CD14-positive monocyte (primary cell): ENCODE measurements around the gene STBD1. TPM values are rescaled to one million over a fixed set of nuclear protein-coding genes. Genes with fewer than 3 reads are reported as not detected.

Experiments used
- DNase-seq, 3 donors: peaks; one replicate each; pipeline ENCODE4 v3.0.0-alpha.2; 2011 to 2022
- H2AFZ ChIP-seq: 2 replicates; pipeline ENCODE4 v1.6.0; 2012; ENCODE audit warnings: mild to moderate bottlenecking, low read depth, low read length, inconsistent platforms; ENCODE audit not compliant: insufficient read depth, poor library complexity, severe bottlenecking
- H3K27ac ChIP-seq, 2 donors: 1 replicate in 1 of 2; 2 replicates in 1 of 2; pipeline ENCODE4 v1.5.1; 2012 to 2013; ENCODE audit warnings: low read length in 2 of 2, control low read depth in 1 of 2, inconsistent platforms in 1 of 2, low read depth in 1 of 2, mild to moderate bottlenecking in 1 of 2
- H3K27me3 ChIP-seq, 2 donors: one replicate each; pipeline versions ENCODE4 v1.6.0 to v1.6.1; 2011 to 2013; ENCODE audit warnings: low read length in 2 of 2; ENCODE audit not compliant: control insufficient read depth in 2 of 2, insufficient read depth in 2 of 2
- H3K36me3 ChIP-seq, 2 donors: replicated peaks in 1 of 2; 1 replicate in 1 of 2; 2 replicates in 1 of 2; pipeline versions ENCODE4 v1.5.1 to v1.6.1; 2012 to 2013; ENCODE audit warnings: low read length in 2 of 2, control low read depth in 1 of 2, inconsistent platforms in 1 of 2, mild to moderate bottlenecking in 1 of 2; ENCODE audit not compliant: insufficient read depth in 2 of 2, control insufficient read depth in 1 of 2
- H3K4me1 ChIP-seq, 2 donors: 1 replicate in 1 of 2; 2 replicates in 1 of 2; pipeline versions ENCODE4 v1.5.1 to v1.6.1; 2012 to 2013; ENCODE audit warnings: low read length in 2 of 2, control low read depth in 1 of 2, inconsistent platforms in 1 of 2, mild to moderate bottlenecking in 1 of 2, moderate library complexity in 1 of 2; ENCODE audit not compliant: insufficient read depth in 2 of 2, control insufficient read depth in 1 of 2
- H3K4me2 ChIP-seq: replicated peaks from 2 replicates; pipeline ENCODE3; 2012; ENCODE audit warnings: low read length, moderate library complexity, mild to moderate bottlenecking; ENCODE audit not compliant: poor library complexity, severe bottlenecking; ENCODE audit errors: extremely low read depth
- H3K4me3 ChIP-seq, 3 experiments: fragments of 200-600 bp in 1 of 3; sonication (generic) in 1 of 3; replicated peaks in 1 of 3; 1 replicate in 2 of 3; 2 replicates in 1 of 3; pipeline ENCODE4 v1.5.1; 2011 to 2013; ENCODE audit warnings: low read length in 3 of 3, mild to moderate bottlenecking in 3 of 3, control low read depth in 2 of 3, low read depth in 2 of 3, inconsistent platforms in 1 of 3, moderate library complexity in 1 of 3
- H3K79me2 ChIP-seq: 2 replicates; pipeline ENCODE4 v1.6.0; 2012; ENCODE audit warnings: mild to moderate bottlenecking, control low read depth, inconsistent platforms, low read length, moderate library complexity; ENCODE audit not compliant: insufficient read depth
- H3K9ac ChIP-seq: 2 replicates; pipeline ENCODE4 v1.6.0; 2017; ENCODE audit warnings: low read length, mild to moderate bottlenecking; ENCODE audit not compliant: insufficient read depth, poor library complexity, severe bottlenecking
- H3K9me3 ChIP-seq, 2 donors: replicated peaks in 1 of 2; 1 replicate in 1 of 2; 2 replicates in 1 of 2; pipeline versions ENCODE4 v1.5.1 to v1.6.1; 2012 to 2013; ENCODE audit warnings: low read length in 2 of 2, control low read depth in 1 of 2; ENCODE audit not compliant: control insufficient read depth in 1 of 2, insufficient read depth in 1 of 2
- H4K20me1 ChIP-seq: 2 replicates; pipeline ENCODE4 v1.6.0; 2012; ENCODE audit warnings: mild to moderate bottlenecking, low read length, control low read depth, moderate library complexity; ENCODE audit not compliant: insufficient read depth
- H3K27ac Mint-ChIP-seq, 7 donors: one replicate each; pipeline ENCODE4 v1.8.0; 2020; ENCODE audit warnings: mild to moderate bottlenecking in 7 of 7, mixed read lengths in 7 of 7, moderate library complexity in 6 of 7, inconsistent platforms in 2 of 7
- H3K27me3 Mint-ChIP-seq, 3 donors: one replicate each; pipeline ENCODE4 v1.8.0; 2021 to 2022; ENCODE audit warnings: low read depth in 3 of 3, mild to moderate bottlenecking in 3 of 3, mixed read lengths in 3 of 3, moderate library complexity in 3 of 3, inconsistent platforms in 1 of 3
- H3K36me3 Mint-ChIP-seq, 2 donors: one replicate each; pipeline ENCODE4 v1.8.0; 2020; ENCODE audit warnings: mixed read lengths in 2 of 2, inconsistent platforms in 1 of 2, mild to moderate bottlenecking in 1 of 2
- H3K4me1 Mint-ChIP-seq: one replicate; pipeline ENCODE4 v1.8.0; 2020; ENCODE audit warnings: mild to moderate bottlenecking, mixed read lengths
- H3K4me3 Mint-ChIP-seq, 2 donors: one replicate each; pipeline ENCODE4 v1.8.0; 2020; ENCODE audit warnings: mild to moderate bottlenecking in 2 of 2, mixed read lengths in 2 of 2, moderate library complexity in 1 of 2
- H3K9me3 Mint-ChIP-seq, 7 donors: one replicate each; pipeline ENCODE4 v1.8.0; 2020 to 2022; ENCODE audit warnings: mixed read lengths in 7 of 7, mild to moderate bottlenecking in 6 of 7, moderate library complexity in 6 of 7, inconsistent platforms in 2 of 7
- CTCF ChIP-seq: fragments of 200-600 bp; IDR thresholded peaks from one replicate; pipeline ENCODE4 v1.8.0; 2022; ENCODE audit warnings: antibody characterized with exemption, mild to moderate bottlenecking
- WGBS: methylation state at CpG from one replicate; pipeline ENCODE4 v1.1.5; 2013; ENCODE audit warnings: missing lambda C conversion rate; ENCODE audit not compliant: insufficient coverage; 5-methylcytosine and 5-hydroxymethylcytosine counted together
- intact Hi-C, 2 donors: fragments of 100-400 bp; cut with micrococcal nuclease; formaldehyde crosslinking; loops; one replicate each; pipeline versions ENCODE4 v1.15.0 to v1.15.1; 2023
- polyA plus RNA-seq, 3 donors: library from polyadenylated mRNA; depleted of rRNA in 1 of 3; unstranded in 2 of 3; stranded (reverse) in 1 of 3; fragments of 300-500 nt in 2 of 3; fragments of >200 nt in 1 of 3; fragmentation: Illumina TruSeq in 2 of 3; gene quantifications; 1 replicate in 2 of 3; 2 replicates in 1 of 3; pipeline ENCODE4 v1.2.3, GENCODE V29; 2012 to 2021

The STBD1 gene
- polyA plus RNA-seq, 3 donors: 0.53 to 1.5 (median 1.2) TPM

- H3K4me3 Mint-ChIP-seq: no peak overlapping the region
- H3K9ac ChIP-seq: no peak overlapping the region
- peaks cover 0 to 1% (median 0%) of the 10 kb centered on the region in 3 donors for H3K27me3 Mint-ChIP-seq
- no peaks in the 10 kb centered on the region for H3K79me2 ChIP-seq
- WGBS: 70% methylated on average over 3 of the region's 3 CpGs
- H3K27ac Mint-ChIP-seq: no peak overlapping the region
- peaks cover 3 to 5% of the 10 kb centered on the region in 2 donors for H3K9me3 ChIP-seq
- no peak overlapping the region for H2AFZ ChIP-seq
- H3K4me3 ChIP-seq: no peak overlapping the region
- H3K4me2 ChIP-seq: no peak overlapping the region
- H4K20me1 ChIP-seq: no peaks in the 10 kb centered on the region
- peaks cover 30 to 34% of the 10 kb centered on the region in 2 donors for H3K4me1 ChIP-seq
- no peak overlapping the region for H3K27ac ChIP-seq
- peaks cover 0 to 20% (median 7%) of the 10 kb centered on the region in 7 donors for H3K9me3 Mint-ChIP-seq
- no peaks in the 10 kb centered on the region for H3K36me3 ChIP-seq
- H3K4me1 Mint-ChIP-seq: peaks cover 53% of the 10 kb centered on the region
- DNase-seq: peak in 2 of 3 donors; percentile 14 to 48
- TF ChIP-seq CTCF: no peak
- intact Hi-C loops: no loop called here
- peaks cover 0 to 4% of the 10 kb centered on the region in 2 donors for H3K36me3 Mint-ChIP-seq
- no peaks in the 10 kb centered on the region for H3K27me3 ChIP-seq
These were observed 10.2 kb upstream of the STBD1 start for GRCh38 chr4:76296286-76296820.

GRCh38 chr4:76298227-76298626 is 8.3 kb upstream of the STBD1 start:
- no peak for DNase-seq
- intact Hi-C loops: no loop called here
- no peak overlapping the region for H2AFZ ChIP-seq
- no peaks in the 10 kb centered on the region for H3K79me2 ChIP-seq
- no peaks in the 10 kb centered on the region for H3K27me3 ChIP-seq
- no peak for TF ChIP-seq CTCF
- H3K36me3 ChIP-seq: no peaks in the 10 kb centered on the region
- H3K4me3 Mint-ChIP-seq: no peak overlapping the region
- H3K4me2 ChIP-seq: no peak overlapping the region
- H3K4me3 ChIP-seq: no peak overlapping the region
- H3K27ac Mint-ChIP-seq: no peak overlapping the region
- peaks cover 3 to 5% of the 10 kb centered on the region in 2 donors for H3K9me3 ChIP-seq
- H3K4me1 ChIP-seq: peaks cover 49 to 52% of the 10 kb centered on the region in 2 donors
- no peak overlapping the region for H3K9ac ChIP-seq
- H3K27me3 Mint-ChIP-seq: no peaks in the 10 kb centered on the region
- peaks cover 0 to 4% of the 10 kb centered on the region in 2 donors for H3K36me3 Mint-ChIP-seq
- no peak overlapping the region for H3K27ac ChIP-seq
- H3K9me3 Mint-ChIP-seq: peaks cover 0 to 20% (median 7%) of the 10 kb centered on the region in 7 donors
- H4K20me1 ChIP-seq: no peaks in the 10 kb centered on the region
- H3K4me1 Mint-ChIP-seq: peaks cover 63% of the 10 kb centered on the region
